HEK293T (cell line): Measurements from ENCODE around the gene IGF1R.

Experiments used
- CTCF ChIA-PET: fragments of 350-600 bp; formaldehyde crosslinking; extraction: SDS; loops from one replicate; lab custom pipeline; 2021; ENCODE audit warnings: antibody characterized with exemption, inconsistent platforms; lab: Yijun Ruan, JAX
- POLR2A ChIA-PET: fragments of 350-600 bp; formaldehyde crosslinking; extraction: SDS; loops from one replicate; lab custom pipeline; 2020; ENCODE audit warnings: antibody characterized with exemption, inconsistent platforms; lab: Yijun Ruan, JAX
- DNase-seq: peaks from one replicate; pipeline ENCODE4 v3.0.0; 2012; ENCODE audit warnings: mixed read lengths; ENCODE audit errors: extremely low spot score
- ARNT ChIP-seq: fragments of 450-650 bp; IDR thresholded peaks from 2 replicates; pipeline ENCODE4 v1.6.1; 2017; ENCODE audit warnings: mild to moderate bottlenecking
- BHLHE40 ChIP-seq: fragments of 450-650 bp; IDR thresholded peaks from 2 replicates; pipeline ENCODE4 v1.6.1; 2016; ENCODE audit warnings: mild to moderate bottlenecking, moderate library complexity, borderline replicate concordance
- CTBP1 ChIP-seq: fragments of 450-650 bp; IDR thresholded peaks from 2 replicates; pipeline ENCODE4 v1.6.1; 2016; ENCODE audit warnings: borderline replicate concordance
- ELF4 ChIP-seq: fragments of 450-650 bp; IDR thresholded peaks from 2 replicates; pipeline ENCODE4 v1.6.1; 2017; ENCODE audit warnings: antibody characterized with exemption
- FOXA1 ChIP-seq: fragments of 450-650 bp; IDR thresholded peaks from 2 replicates; pipeline ENCODE4 v1.6.1; 2016; ENCODE audit warnings: mild to moderate bottlenecking
- FOXK2 ChIP-seq: fragments of 450-650 bp; IDR thresholded peaks from 2 replicates; pipeline ENCODE4 v1.6.1; 2016; ENCODE audit warnings: mild to moderate bottlenecking
- FOXM1 ChIP-seq: fragments of 450-650 bp; IDR thresholded peaks from 2 replicates; pipeline ENCODE4 v1.6.1; 2017; ENCODE audit warnings: mild to moderate bottlenecking, borderline replicate concordance
- HDGF ChIP-seq: fragments of 450-650 bp; IDR thresholded peaks from 2 replicates; pipeline ENCODE4 v1.6.1; 2017; ENCODE audit warnings: antibody characterized with exemption, borderline replicate concordance
- L3MBTL2 ChIP-seq: fragments of 450-650 bp; conservative IDR thresholded peaks from 2 replicates; pipeline ENCODE4 v1.6.1; 2016; ENCODE audit warnings: mild to moderate bottlenecking
- LEF1 ChIP-seq: fragments of 450-650 bp; IDR thresholded peaks from 2 replicates; pipeline ENCODE4 v1.6.1; 2017; ENCODE audit warnings: mild to moderate bottlenecking, borderline replicate concordance
- NFRKB ChIP-seq: fragments of 450-650 bp; IDR thresholded peaks from 2 replicates; pipeline ENCODE4 v1.6.1; 2016; ENCODE audit warnings: mild to moderate bottlenecking, moderate library complexity
- PKNOX1 ChIP-seq: fragments of 450-650 bp; IDR thresholded peaks from 2 replicates; pipeline ENCODE4 v1.6.1; 2016
- SP1 ChIP-seq: fragments of 450-650 bp; IDR thresholded peaks from 2 replicates; pipeline ENCODE4 v1.6.1; 2017
- SUZ12 ChIP-seq: fragments of 450-650 bp; IDR thresholded peaks from 2 replicates; pipeline ENCODE4 v1.6.1; 2016; ENCODE audit warnings: mild to moderate bottlenecking
- TARDBP ChIP-seq: fragments of 450-650 bp; IDR thresholded peaks from 2 replicates; pipeline ENCODE4 v1.6.1; 2016
- ZNF384 ChIP-seq: fragments of 450-650 bp; IDR thresholded peaks from 2 replicates; pipeline ENCODE4 v1.6.1; 2016

Gene IGF1R

GRCh38 chr15:98926236-98926635, 277.9 kb downstream of the IGF1R start:
- CTCF ChIA-PET, result no interaction called here
- POLR2A ChIA-PET, result interaction anchor here (0.5 kb wide), 1 partner anchor 31 kb away, joined by 3 read pairs; no protein-coding TSS in a partner anchor
- no peak for DNase-seq
- no peak for TF ChIP-seq ARNT
- TF ChIP-seq BHLHE40, result no peak

- ChIA-PET POLR2A (no interaction called here), CTCF (no interaction called here)
- no peak for DNase-seq
- TF ChIP-seq CTBP1, result no peak
- TF ChIP-seq FOXM1, result no peak
- no peak for TF ChIP-seq FOXA1
- TF ChIP-seq BHLHE40, result no peak
- TF ChIP-seq L3MBTL2, result no peak
- no peak for TF ChIP-seq NFRKB
- no peak for TF ChIP-seq FOXK2
- TF ChIP-seq LEF1, result no peak
Observed at GRCh38 chr15:98927022-98927421, 278.7 kb downstream of the IGF1R start.

- CTCF ChIA-PET, result no interaction called here
- TF ChIP-seq NFRKB, result no peak
- no peak for TF ChIP-seq ARNT
- TF ChIP-seq FOXK2, result no peak
- no peak for TF ChIP-seq CTBP1
- TF ChIP-seq ZNF384, result no peak
- no peak for TF ChIP-seq L3MBTL2
- TF ChIP-seq PKNOX1, result no peak
- no peak for TF ChIP-seq SUZ12
- no peak for TF ChIP-seq FOXA1
- no peak for TF ChIP-seq FOXM1
- no peak for TF ChIP-seq HDGF
- no peak for TF ChIP-seq ELF4
- no peak for TF ChIP-seq LEF1
- no peak for TF ChIP-seq TARDBP
- TF ChIP-seq BHLHE40, result no peak
- no peak for DNase-seq
- POLR2A ChIA-PET, result no interaction called here
Observed at GRCh38 chr15:98927996-98928395, 279.7 kb downstream of the IGF1R start.

GRCh38 chr15:98930576-98930975, 282.2 kb downstream of the IGF1R start:
- TF ChIP-seq ELF4 (no peak), ARNT (no peak), SUZ12 (no peak), SP1 (no peak), TARDBP (no peak), HDGF (no peak)
- CTCF ChIA-PET, result interaction anchor here (0.9 kb wide), 1 partner anchor 138 kb away, joined by 3 read pairs; no protein-coding TSS in a partner anchor
- POLR2A ChIA-PET, result no interaction called here
- DNase-seq, result no peak

GRCh38 chr15:98931004-98931403, 282.7 kb downstream of the IGF1R start:
- CTCF ChIA-PET, result interaction anchor here (0.7 kb wide), 1 partner anchor 364 kb away, joined by 4 read pairs; no protein-coding TSS in a partner anchor
- DNase-seq, result no peak
- POLR2A ChIA-PET, result no interaction called here
- TF ChIP-seq BHLHE40 (no peak), LEF1 (no peak), FOXA1 (no peak)

GRCh38 chr15:98933406-98933805, 285.1 kb downstream of the IGF1R start:
- TF ChIP-seq TARDBP (no peak), LEF1 (no peak), SUZ12 (no peak), CTBP1 (no peak), ZNF384 (no peak), NFRKB (no peak), FOXA1 (no peak), ARNT (no peak), HDGF (no peak), FOXK2 (no peak)

GRCh38 chr15:98935736-98936135, 287.4 kb downstream of the IGF1R start:
- ChIA-PET POLR2A (interaction anchor here (0.6 kb wide), 1 partner anchor 57 kb away, joined by 3 read pairs; no protein-coding TSS in a partner anchor), CTCF (interaction anchor here (1.2 kb wide), 1 partner anchor 30 kb away, joined by 4 read pairs; no protein-coding TSS in a partner anchor)
- no peak for TF ChIP-seq SUZ12
- no peak for TF ChIP-seq L3MBTL2
- no peak for TF ChIP-seq FOXK2
- TF ChIP-seq SP1, result no peak
- TF ChIP-seq PKNOX1, result no peak
- no peak for TF ChIP-seq ARNT

More at GRCh38 chr15:98933406-98933805, 285.1 kb downstream of the IGF1R start:
- CTCF ChIA-PET, result interaction anchor here (0.7 kb wide), 1 partner anchor 1397 kb away, joined by 7 read pairs; no protein-coding TSS in a partner anchor
- no peak for DNase-seq
- POLR2A ChIA-PET, result no interaction called here

GRCh38 chr15:98937413-98938104, 289.2 kb downstream of the IGF1R start:
- TF ChIP-seq ZNF384 (no peak), L3MBTL2 (no peak), FOXM1 (no peak)
- no peak for DNase-seq
- ChIA-PET POLR2A (no interaction called here), CTCF (no interaction called here)

More at GRCh38 chr15:98935736-98936135, 287.4 kb downstream of the IGF1R start:
- no peak for DNase-seq
